Nephron (organoid): Measurements from ENCODE around the gene SYNE2.

Experiments
- H3K27ac Mint-ChIP-seq, 3 experiments: 2 replicates each; pipeline ENCODE4 v1.8.0; 2020; ENCODE audit warnings: mixed read lengths in 3 of 3, mild to moderate bottlenecking in 2 of 3, moderate library complexity in 1 of 3
- H3K27me3 Mint-ChIP-seq: 2 replicates; pipeline ENCODE4 v1.8.0; 2021; ENCODE audit warnings: low read depth, mild to moderate bottlenecking, moderate library complexity, mixed read lengths
- H3K36me3 Mint-ChIP-seq: 2 replicates; pipeline ENCODE4 v1.8.0; 2020; ENCODE audit warnings: low read depth, mixed read lengths
- H3K4me1 Mint-ChIP-seq: 2 replicates; pipeline ENCODE4 v1.8.0; 2020; ENCODE audit warnings: mixed read lengths
- H3K4me3 Mint-ChIP-seq, 3 experiments: 2 replicates each; pipeline ENCODE4 v1.8.0; 2020; ENCODE audit warnings: mild to moderate bottlenecking in 3 of 3, mixed read lengths in 3 of 3, moderate library complexity in 2 of 3
- H3K9me3 Mint-ChIP-seq: 2 replicates; pipeline ENCODE4 v1.8.0; 2020; ENCODE audit warnings: mixed read lengths
- TF ChIP-seq, protein P1 (sequence below), 3 experiments: fragments of 200-600 bp; sonication (generic); IDR thresholded peaks; one replicate each; pipeline ENCODE4 v1.5.0; 2021; ENCODE audit warnings: antibody characterized with exemption in 3 of 3; ENCODE audit not compliant: unreplicated experiment in 3 of 3

The SYNE2 gene

GRCh38 chr14:63895510-63895909 lies 42.7 kb downstream of the SYNE2 start:
- no peaks in the 10 kb centered on the region for H3K27me3 Mint-ChIP-seq
- H3K9me3 Mint-ChIP-seq, result no peaks in the 10 kb centered on the region
- TF ChIP-seq, protein P1, sequence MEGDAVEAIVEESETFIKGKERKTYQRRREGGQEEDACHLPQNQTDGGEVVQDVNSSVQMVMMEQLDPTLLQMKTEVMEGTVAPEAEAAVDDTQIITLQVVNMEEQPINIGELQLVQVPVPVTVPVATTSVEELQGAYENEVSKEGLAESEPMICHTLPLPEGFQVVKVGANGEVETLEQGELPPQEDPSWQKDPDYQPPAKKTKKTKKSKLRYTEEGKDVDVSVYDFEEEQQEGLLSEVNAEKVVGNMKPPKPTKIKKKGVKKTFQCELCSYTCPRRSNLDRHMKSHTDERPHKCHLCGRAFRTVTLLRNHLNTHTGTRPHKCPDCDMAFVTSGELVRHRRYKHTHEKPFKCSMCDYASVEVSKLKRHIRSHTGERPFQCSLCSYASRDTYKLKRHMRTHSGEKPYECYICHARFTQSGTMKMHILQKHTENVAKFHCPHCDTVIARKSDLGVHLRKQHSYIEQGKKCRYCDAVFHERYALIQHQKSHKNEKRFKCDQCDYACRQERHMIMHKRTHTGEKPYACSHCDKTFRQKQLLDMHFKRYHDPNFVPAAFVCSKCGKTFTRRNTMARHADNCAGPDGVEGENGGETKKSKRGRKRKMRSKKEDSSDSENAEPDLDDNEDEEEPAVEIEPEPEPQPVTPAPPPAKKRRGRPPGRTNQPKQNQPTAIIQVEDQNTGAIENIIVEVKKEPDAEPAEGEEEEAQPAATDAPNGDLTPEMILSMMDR (IDR thresholded peaks at IDR 0.05; ENCODE audit: unreplicated experiment in 3 of 3), result no peak
- H3K27ac Mint-ChIP-seq, result peak overlapping the region; percentile 94 to 97 (median 96)
- peaks cover 6% of the 10 kb centered on the region for H3K36me3 Mint-ChIP-seq
- no peak overlapping the region for H3K4me3 Mint-ChIP-seq
- peaks cover 60% of the 10 kb centered on the region for H3K4me1 Mint-ChIP-seq

DNA sequence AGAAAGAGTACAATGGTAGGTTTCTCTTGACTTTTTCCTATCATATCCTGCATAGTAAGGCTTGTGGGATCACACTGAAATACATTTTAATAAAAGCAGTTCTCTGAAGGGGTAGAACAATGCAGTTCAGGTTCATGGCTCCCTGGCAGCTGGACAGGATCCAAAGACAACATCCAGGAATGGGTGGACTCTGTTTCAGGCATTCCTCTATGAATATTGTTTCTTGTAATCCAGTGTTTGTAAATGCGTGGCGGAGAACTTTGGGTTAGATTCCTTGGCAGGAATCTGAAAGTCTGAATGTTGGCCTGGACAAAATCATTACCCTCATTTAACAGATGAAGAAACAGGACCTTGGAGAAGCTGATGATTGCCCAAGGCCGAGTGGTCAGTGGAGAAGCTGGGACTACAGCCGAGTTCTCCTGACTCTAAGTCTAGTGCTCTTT lies 43.5 kb downstream of the SYNE2 start:
- TF ChIP-seq, protein P1 (IDR thresholded peaks at IDR 0.05; ENCODE audit: unreplicated experiment in 3 of 3), result no peak
- Mint-ChIP-seq H3K36me3 (peaks cover 11% of the 10 kb centered on the region), H3K4me3 (peak overlapping the region in 2 of 3 experiments; percentile 22), H3K27ac (peak overlapping the region; percentile 94 to 97 (median 96)), H3K4me1 (peaks cover 57% of the 10 kb centered on the region), H3K27me3 (no peaks in the 10 kb centered on the region), H3K9me3 (no peaks in the 10 kb centered on the region)

DNA sequence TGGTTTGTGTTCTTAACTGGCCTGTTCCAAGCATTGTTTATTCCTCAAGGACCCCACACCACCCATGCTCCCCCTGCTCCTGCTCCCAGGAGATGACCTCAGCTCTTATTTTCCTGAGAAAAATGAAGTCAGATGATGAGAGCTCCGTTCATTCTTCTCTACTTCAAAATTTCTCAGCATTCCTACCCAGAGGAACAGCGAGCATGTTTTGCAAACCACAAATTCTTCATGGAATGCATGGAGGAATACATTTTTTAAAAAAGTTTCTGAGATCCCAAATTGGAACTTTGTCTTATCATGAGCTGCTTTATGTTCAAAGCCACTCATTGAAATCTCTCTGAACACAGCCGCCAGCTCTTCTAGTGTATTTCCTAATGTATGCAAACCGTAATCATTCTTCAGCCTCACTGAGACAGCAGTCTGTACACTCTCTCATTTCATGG lies 44.9 kb downstream of the SYNE2 start:
- Mint-ChIP-seq H3K27me3 (no peaks in the 10 kb centered on the region), H3K27ac (peak overlapping the region; percentile 82 to 96 (median 90)), H3K36me3 (peaks cover 11% of the 10 kb centered on the region), H3K4me1 (peaks cover 44% of the 10 kb centered on the region), H3K4me3 (peak overlapping the region in 1 of 3 experiments; percentile 3), H3K9me3 (no peaks in the 10 kb centered on the region)
- TF ChIP-seq, protein P1 (IDR thresholded peaks at IDR 0.05; ENCODE audit: unreplicated experiment in 3 of 3), result no peak

DNA sequence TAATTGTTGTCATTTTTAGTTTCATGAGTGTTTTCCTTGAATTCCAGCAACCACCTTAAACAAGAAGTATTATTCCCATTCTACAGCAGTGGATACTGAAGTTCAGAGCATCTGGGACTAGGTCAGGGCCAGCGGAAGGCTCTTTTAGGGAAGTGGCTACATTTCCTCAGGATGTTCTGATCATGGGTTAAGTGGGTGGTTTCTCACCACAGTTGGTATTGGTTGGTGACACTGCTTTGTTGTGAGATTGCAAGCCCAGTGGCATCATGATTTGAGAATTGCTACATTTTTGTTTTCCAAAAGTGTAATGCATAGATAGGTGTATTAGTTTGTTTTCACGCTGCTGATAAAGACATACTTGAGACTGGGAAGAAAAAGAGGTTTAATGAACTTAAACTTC lies 47.1 kb downstream of the SYNE2 start:
- peaks cover 29% of the 10 kb centered on the region for H3K4me1 Mint-ChIP-seq
- peaks cover 7% of the 10 kb centered on the region for H3K9me3 Mint-ChIP-seq
- H3K36me3 Mint-ChIP-seq, result peaks cover 13% of the 10 kb centered on the region
- H3K27ac Mint-ChIP-seq, result peak overlapping the region in 2 of 3 experiments; percentile 27 to 66
- H3K4me3 Mint-ChIP-seq, result no peak overlapping the region
- TF ChIP-seq, protein P1 (IDR thresholded peaks at IDR 0.05; ENCODE audit: unreplicated experiment in 3 of 3), result no peak
- H3K27me3 Mint-ChIP-seq, result no peaks in the 10 kb centered on the region

DNA sequence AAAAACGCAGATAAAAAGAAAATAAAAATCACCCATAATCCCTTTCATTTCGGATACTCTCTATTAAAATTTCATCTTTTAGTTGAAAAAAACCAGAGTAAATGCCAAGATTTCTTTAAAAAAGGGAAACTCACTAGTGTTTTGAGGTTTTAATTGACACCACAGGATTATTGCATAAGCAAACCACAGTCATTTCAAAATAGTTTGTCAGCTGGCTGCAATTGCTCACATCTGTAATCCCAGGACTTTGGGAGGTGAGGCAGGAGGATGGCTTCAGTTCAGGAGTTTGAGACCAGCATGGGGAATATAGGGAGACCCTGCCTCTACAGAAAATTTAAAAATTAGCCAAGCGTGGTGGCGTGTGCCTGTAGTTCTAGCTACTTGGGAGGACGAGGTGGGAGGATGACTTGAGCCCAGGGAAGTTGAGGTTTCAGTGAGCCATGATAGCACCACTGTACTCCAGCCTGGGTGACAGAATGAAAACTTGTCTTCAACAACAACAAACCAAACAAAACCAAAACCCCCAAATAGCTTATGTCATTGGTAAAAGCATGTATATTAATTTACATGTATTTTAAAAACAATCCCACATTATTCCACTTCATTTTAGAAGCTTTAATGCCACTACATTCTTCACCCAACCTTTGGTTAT lies 48.8 kb downstream of the SYNE2 start:
- Mint-ChIP-seq H3K27me3 (no peaks in the 10 kb centered on the region), H3K36me3 (peaks cover 20% of the 10 kb centered on the region), H3K4me1 (peaks cover 20% of the 10 kb centered on the region), H3K9me3 (peaks cover 15% of the 10 kb centered on the region), H3K27ac (peak overlapping the region in 2 of 3 experiments; percentile 40 to 73), H3K4me3 (no peak overlapping the region)
- TF ChIP-seq, protein P1 (IDR thresholded peaks at IDR 0.05; ENCODE audit: unreplicated experiment in 3 of 3), result no peak
